Liver (tissue), 9 donors: ENCODE data around the gene NDUFA13. TPM values are rescaled to one million over a fixed set of nuclear protein-coding genes. Genes with fewer than 3 reads are reported as not detected.

Source experiments
- DNase-seq: peaks from one replicate; pipeline ENCODE4 v3.0.0-alpha.2; 2017; ENCODE audit warnings: low spot score
- H3K27ac ChIP-seq, 2 donors: one replicate each; pipeline ENCODE4 v1.7.0; 2013; ENCODE audit warnings: inconsistent platforms in 2 of 2, low read length in 2 of 2, control low read depth in 1 of 2, low read depth in 1 of 2, mild to moderate bottlenecking in 1 of 2
- H3K27me3 ChIP-seq, 4 donors: one replicate each; pipeline versions ENCODE4 v1.6.1 to v1.7.0; 2013; ENCODE audit warnings: low read length in 3 of 4, inconsistent platforms in 1 of 4, mild to moderate bottlenecking in 1 of 4, moderate library complexity in 1 of 4; ENCODE audit not compliant: control insufficient read depth in 4 of 4, insufficient read depth in 4 of 4
- H3K36me3 ChIP-seq, 4 donors: one replicate each; pipeline versions ENCODE4 v1.6.1 to v1.7.0; 2013; ENCODE audit warnings: low read length in 3 of 4, mild to moderate bottlenecking in 3 of 4, low read depth in 1 of 4, moderate library complexity in 1 of 4; ENCODE audit not compliant: control insufficient read depth in 4 of 4, insufficient read depth in 3 of 4
- H3K4me1 ChIP-seq, 4 donors: one replicate each; pipeline versions ENCODE4 v1.6.1 to v1.7.0; 2013; ENCODE audit warnings: low read length in 3 of 4, mild to moderate bottlenecking in 3 of 4, moderate library complexity in 1 of 4; ENCODE audit not compliant: control insufficient read depth in 4 of 4, insufficient read depth in 4 of 4
- H3K4me3 ChIP-seq, 3 donors: one replicate each; pipeline versions ENCODE4 v1.6.1 to v1.7.0; 2013; ENCODE audit warnings: low read length in 3 of 3, control low read depth in 1 of 3, low read depth in 1 of 3, mild to moderate bottlenecking in 1 of 3
- H3K9ac ChIP-seq, 2 donors: one replicate each; pipeline ENCODE4 v1.7.0; 2013; ENCODE audit warnings: low read length in 2 of 2, mild to moderate bottlenecking in 2 of 2, moderate library complexity in 2 of 2, control low read depth in 1 of 2, low read depth in 1 of 2
- H3K9me3 ChIP-seq, 4 donors: one replicate each; pipeline versions ENCODE4 v1.6.1 to v1.7.0; 2013; ENCODE audit warnings: low read length in 3 of 4; ENCODE audit not compliant: control insufficient read depth in 4 of 4
- EGR1 ChIP-seq, 2 donors: IDR thresholded peaks; 2 replicates each; pipeline ENCODE4 v1.6.1; 2016 to 2018; ENCODE audit warnings: antibody characterized with exemption in 2 of 2, low read depth in 2 of 2
- FOXA1 ChIP-seq: IDR thresholded peaks from 2 replicates; pipeline ENCODE4 v1.6.1; 2016; ENCODE audit warnings: antibody characterized with exemption
- FOXA2 ChIP-seq: IDR thresholded peaks from 2 replicates; pipeline ENCODE4 v1.6.1; 2016; ENCODE audit warnings: antibody characterized with exemption
- GABPA ChIP-seq, 2 donors: IDR thresholded peaks in 1 of 2; conservative IDR thresholded peaks in 1 of 2; 2 replicates each; pipeline ENCODE4 v1.6.1; 2016; ENCODE audit warnings: antibody characterized with exemption in 2 of 2, mild to moderate bottlenecking in 1 of 2, moderate library complexity in 1 of 2
- HNF4G ChIP-seq: IDR thresholded peaks from 2 replicates; pipeline ENCODE4 v1.6.1; 2016; ENCODE audit warnings: antibody characterized with exemption
- JUND ChIP-seq, 2 donors: IDR thresholded peaks; 2 replicates each; pipeline ENCODE4 v1.6.1; 2016; ENCODE audit warnings: antibody characterized with exemption in 2 of 2
- MAX ChIP-seq: IDR thresholded peaks from 2 replicates; pipeline ENCODE4 v1.6.1; 2016; ENCODE audit warnings: antibody characterized with exemption
- NR2F2 ChIP-seq: IDR thresholded peaks from 2 replicates; pipeline ENCODE4 v1.6.1; 2016; ENCODE audit warnings: antibody characterized with exemption
- SP1 ChIP-seq: IDR thresholded peaks from 2 replicates; pipeline ENCODE4 v1.6.1; 2018; ENCODE audit warnings: antibody characterized with exemption, mild to moderate bottlenecking
- TAF1 ChIP-seq: conservative IDR thresholded peaks from 2 replicates; pipeline ENCODE4 v1.6.1; 2016; ENCODE audit warnings: antibody characterized with exemption, mild to moderate bottlenecking
- YY1 ChIP-seq: IDR thresholded peaks from 2 replicates; pipeline ENCODE4 v1.6.1; 2016; ENCODE audit warnings: antibody characterized with exemption, mild to moderate bottlenecking
- ZBTB33 ChIP-seq: IDR thresholded peaks from 2 replicates; pipeline ENCODE4 v1.6.1; 2016; ENCODE audit warnings: antibody characterized with exemption
- WGBS: extraction: QIAGEN DNeasy Blood & Tissue Kit; methylation state at CpG from one replicate; pipeline ENCODE4 v1.1.7; 2013; 5-methylcytosine and 5-hydroxymethylcytosine counted together
- polyA plus RNA-seq, 2 donors: library from polyadenylated mRNA; stranded (reverse) in 1 of 2; unstranded in 1 of 2; fragments of 200-250 nt in 1 of 2; fragments of >200 nt in 1 of 2; fragmentation: Nextera tagmentation in 1 of 2; extraction: Ambion mirVana in 1 of 2; gene quantifications; one replicate each; pipeline versions ENCODE4 v1.2.1 to v1.2.3, GENCODE V29; 2013 to 2015
- total RNA-seq, 2 donors: library from RNA; depleted of rRNA; stranded (reverse); fragments of >200 nt; gene quantifications; one replicate each; pipeline ENCODE4 v1.2.3, GENCODE V29; 2014
- TF ChIP-seq, protein P1 (sequence below): IDR thresholded peaks from 2 replicates; pipeline ENCODE4 v1.6.1; 2016; ENCODE audit warnings: antibody characterized with exemption, mild to moderate bottlenecking
- TF ChIP-seq, protein P2 (sequence below): fragments of 150-350 bp; IDR thresholded peaks from 2 replicates; pipeline ENCODE4 v1.5.1; 2017; ENCODE audit warnings: improper control_type of control experiment, low read depth, low read length; ENCODE audit not compliant: missing input control
- donor health status: healthy.
- donor health status: healthy.
- donor health status: healthy.
- donor health status: healthy.
- donor health status: healthy.

Gene NDUFA13
- total and polyA plus RNA-seq, 4 donors, result 45.3 to 239 (median 130) TPM

- Histone ChIP-seq H3K27me3 (peaks cover 0 to 5% (median 0%) of the 10 kb centered on the region in 4 donors), H3K4me3 (no peak overlapping the region), H3K36me3 (no peaks in the 10 kb centered on the region), H3K4me1 (no peaks in the 10 kb centered on the region), H3K9ac (no peak overlapping the region), H3K27ac (no peak overlapping the region), H3K9me3 (no peaks in the 10 kb centered on the region)
- no peak for DNase-seq
- TF ChIP-seq MAX (no peak), FOXA1 (no peak), SP1 (no peak), EGR1 (IDR thresholded peaks at IDR 0.05; ENCODE audit: low read depth in 2 of 2) (no peak), GABPA (IDR thresholded peaks at IDR 0.05 in 1 of 2, conservative IDR thresholded peaks at IDR 0.05 in 1 of 2) (no peak), ZBTB33 (no peak)
- 59% methylated on average over 8 of the region's 8 CpGs for WGBS
These were observed 34.5 kb downstream of the NDUFA13 start for GRCh38 chr19:19550485-19550929.

- Histone ChIP-seq H3K36me3 (no peaks in the 10 kb centered on the region), H3K27me3 (peaks cover 0 to 5% (median 0%) of the 10 kb centered on the region in 4 donors), H3K4me3 (no peak overlapping the region), H3K4me1 (no peaks in the 10 kb centered on the region), H3K27ac (no peak overlapping the region), H3K9ac (no peak overlapping the region), H3K9me3 (no peaks in the 10 kb centered on the region)
- TF ChIP-seq, protein P1, sequence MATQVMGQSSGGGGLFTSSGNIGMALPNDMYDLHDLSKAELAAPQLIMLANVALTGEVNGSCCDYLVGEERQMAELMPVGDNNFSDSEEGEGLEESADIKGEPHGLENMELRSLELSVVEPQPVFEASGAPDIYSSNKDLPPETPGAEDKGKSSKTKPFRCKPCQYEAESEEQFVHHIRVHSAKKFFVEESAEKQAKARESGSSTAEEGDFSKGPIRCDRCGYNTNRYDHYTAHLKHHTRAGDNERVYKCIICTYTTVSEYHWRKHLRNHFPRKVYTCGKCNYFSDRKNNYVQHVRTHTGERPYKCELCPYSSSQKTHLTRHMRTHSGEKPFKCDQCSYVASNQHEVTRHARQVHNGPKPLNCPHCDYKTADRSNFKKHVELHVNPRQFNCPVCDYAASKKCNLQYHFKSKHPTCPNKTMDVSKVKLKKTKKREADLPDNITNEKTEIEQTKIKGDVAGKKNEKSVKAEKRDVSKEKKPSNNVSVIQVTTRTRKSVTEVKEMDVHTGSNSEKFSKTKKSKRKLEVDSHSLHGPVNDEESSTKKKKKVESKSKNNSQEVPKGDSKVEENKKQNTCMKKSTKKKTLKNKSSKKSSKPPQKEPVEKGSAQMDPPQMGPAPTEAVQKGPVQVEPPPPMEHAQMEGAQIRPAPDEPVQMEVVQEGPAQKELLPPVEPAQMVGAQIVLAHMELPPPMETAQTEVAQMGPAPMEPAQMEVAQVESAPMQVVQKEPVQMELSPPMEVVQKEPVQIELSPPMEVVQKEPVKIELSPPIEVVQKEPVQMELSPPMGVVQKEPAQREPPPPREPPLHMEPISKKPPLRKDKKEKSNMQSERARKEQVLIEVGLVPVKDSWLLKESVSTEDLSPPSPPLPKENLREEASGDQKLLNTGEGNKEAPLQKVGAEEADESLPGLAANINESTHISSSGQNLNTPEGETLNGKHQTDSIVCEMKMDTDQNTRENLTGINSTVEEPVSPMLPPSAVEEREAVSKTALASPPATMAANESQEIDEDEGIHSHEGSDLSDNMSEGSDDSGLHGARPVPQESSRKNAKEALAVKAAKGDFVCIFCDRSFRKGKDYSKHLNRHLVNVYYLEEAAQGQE, result no peak
- no peak for TF ChIP-seq GABPA (IDR thresholded peaks at IDR 0.05 in 1 of 2, conservative IDR thresholded peaks at IDR 0.05 in 1 of 2)
- no peak for TF ChIP-seq JUND (IDR thresholded peaks at IDR 0.05)
- no peak for TF ChIP-seq FOXA1
- no peak for TF ChIP-seq EGR1 (IDR thresholded peaks at IDR 0.05; ENCODE audit: low read depth in 2 of 2)
- no peak for TF ChIP-seq FOXA2
- no peak for TF ChIP-seq MAX
- TF ChIP-seq NR2F2, result no peak
- no peak for TF ChIP-seq HNF4G
- no peak for TF ChIP-seq SP1
- no peak for TF ChIP-seq TAF1
- TF ChIP-seq, protein P2, sequence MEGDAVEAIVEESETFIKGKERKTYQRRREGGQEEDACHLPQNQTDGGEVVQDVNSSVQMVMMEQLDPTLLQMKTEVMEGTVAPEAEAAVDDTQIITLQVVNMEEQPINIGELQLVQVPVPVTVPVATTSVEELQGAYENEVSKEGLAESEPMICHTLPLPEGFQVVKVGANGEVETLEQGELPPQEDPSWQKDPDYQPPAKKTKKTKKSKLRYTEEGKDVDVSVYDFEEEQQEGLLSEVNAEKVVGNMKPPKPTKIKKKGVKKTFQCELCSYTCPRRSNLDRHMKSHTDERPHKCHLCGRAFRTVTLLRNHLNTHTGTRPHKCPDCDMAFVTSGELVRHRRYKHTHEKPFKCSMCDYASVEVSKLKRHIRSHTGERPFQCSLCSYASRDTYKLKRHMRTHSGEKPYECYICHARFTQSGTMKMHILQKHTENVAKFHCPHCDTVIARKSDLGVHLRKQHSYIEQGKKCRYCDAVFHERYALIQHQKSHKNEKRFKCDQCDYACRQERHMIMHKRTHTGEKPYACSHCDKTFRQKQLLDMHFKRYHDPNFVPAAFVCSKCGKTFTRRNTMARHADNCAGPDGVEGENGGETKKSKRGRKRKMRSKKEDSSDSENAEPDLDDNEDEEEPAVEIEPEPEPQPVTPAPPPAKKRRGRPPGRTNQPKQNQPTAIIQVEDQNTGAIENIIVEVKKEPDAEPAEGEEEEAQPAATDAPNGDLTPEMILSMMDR, result no peak
- no peak for TF ChIP-seq YY1
- no peak for DNase-seq
- WGBS, result 83% methylated on average over 10 of the region's 10 CpGs
These were observed 35.2 kb downstream of the NDUFA13 start for GRCh38 chr19:19550972-19551852.
